MG63 (cell line): Measurements from ENCODE around the gene CTNND2. TPM values are rescaled to one million over a fixed set of nuclear protein-coding genes. Genes with fewer than 3 reads are reported as not detected.

ENCODE experiments used
- DNase-seq: peaks from one replicate; pipeline ENCODE4 v3.0.0-alpha.2; 2020
- H3K27me3 ChIP-seq: fragments of 250-450 bp; sonication (Bioruptor Pico); 2 replicates; pipeline ENCODE4 v1.5.1; 2020; ENCODE audit warnings: mild to moderate bottlenecking, moderate library complexity
- H3K36me3 ChIP-seq: fragments of 250-450 bp; sonication (Bioruptor Pico); 2 replicates; pipeline ENCODE4 v1.5.1; 2020; ENCODE audit warnings: mild to moderate bottlenecking, moderate library complexity
- H3K4me3 ChIP-seq: fragments of 250-450 bp; sonication (Bioruptor Pico); 2 replicates; pipeline ENCODE4 v1.5.1; 2020; ENCODE audit warnings: mild to moderate bottlenecking, moderate library complexity
- H3K9me3 ChIP-seq: fragments of 250-450 bp; sonication (Bioruptor Pico); 2 replicates; pipeline ENCODE4 v1.5.1; 2020; ENCODE audit warnings: mild to moderate bottlenecking, moderate library complexity
- total RNA-seq: library from RNA; depleted of rRNA; stranded (reverse); fragments of >200 nt; shearing (Covaris generic); gene quantifications from 2 replicates; pipeline ENCODE4 v1.2.3, GENCODE V29; 2014; ENCODE audit warnings: low replicate concordance; rRNA removed

Gene CTNND2
- 0.13 TPM in 1 of 2 replicates, not detected in the other for total RNA-seq

GRCh38 chr5:11904265-11904906 lies at the start of gene CTNND2:
Gene CTNND2, minus strand, starts transcription at chr5:11904446. Its CDS starts 593 bp downstream, at chr5:11903853.
- peak within 1 kb of the TSS; percentile 24 for H3K4me3 ChIP-seq
- peak; percentile 33 for DNase-seq
- peaks cover 66% of the 10 kb centered on the region for H3K27me3 ChIP-seq
- H3K9me3 ChIP-seq, result no peaks in the 10 kb centered on the region
- H3K36me3 ChIP-seq, result no peaks in the 10 kb centered on the region

GRCh38 chr5:11946317-11946716 lies 42.1 kb upstream of the CTNND2 start:
- H3K9me3 ChIP-seq, result no peaks in the 10 kb centered on the region
- H3K4me3 ChIP-seq, result no peak overlapping the region
- H3K27me3 ChIP-seq, result no peaks in the 10 kb centered on the region
- no peak for DNase-seq
- H3K36me3 ChIP-seq, result no peaks in the 10 kb centered on the region

GRCh38 chr5:11941566-11941965 lies 37.3 kb upstream of the CTNND2 start:
- no peaks in the 10 kb centered on the region for H3K9me3 ChIP-seq
- no peak for DNase-seq
- no peaks in the 10 kb centered on the region for H3K36me3 ChIP-seq
- no peak overlapping the region for H3K4me3 ChIP-seq
- no peaks in the 10 kb centered on the region for H3K27me3 ChIP-seq

- DNase-seq, result no peak
Observed at GRCh38 chr5:11931638-11932037, 27.4 kb upstream of the CTNND2 start.

GRCh38 chr5:11928909-11929308 lies 24.7 kb upstream of the CTNND2 start:
- no peaks in the 10 kb centered on the region for H3K36me3 ChIP-seq
- H3K9me3 ChIP-seq, result 0 out of 2 replicates have a peak, but pooled peaks cover under 1% of the 10 kb centered on the region
- peaks cover 13% of the 10 kb centered on the region for H3K27me3 ChIP-seq
- DNase-seq, result no peak
- H3K4me3 ChIP-seq, result no peak overlapping the region

More at GRCh38 chr5:11931638-11932037, 27.4 kb upstream of the CTNND2 start:
- Histone ChIP-seq H3K4me3 (no peak overlapping the region), H3K36me3 (no peaks in the 10 kb centered on the region), H3K9me3 (0 out of 2 replicates have a peak, but pooled peaks cover 2% of the 10 kb centered on the region), H3K27me3 (peaks cover 13% of the 10 kb centered on the region)

- Histone ChIP-seq H3K9me3 (no peaks in the 10 kb centered on the region), H3K36me3 (no peaks in the 10 kb centered on the region), H3K27me3 (no peaks in the 10 kb centered on the region; the same call in 1 of the 2 replicates), H3K4me3 (no peak overlapping the region)
- DNase-seq, result no peak
Observed at GRCh38 chr5:11925701-11926100, 21.5 kb upstream of the CTNND2 start.

GRCh38 chr5:11922394-11922793 lies 18.1 kb upstream of the CTNND2 start:
- no peaks in the 10 kb centered on the region for H3K27me3 ChIP-seq
- no peak for DNase-seq
- no peaks in the 10 kb centered on the region for H3K9me3 ChIP-seq
- H3K4me3 ChIP-seq, result no peak overlapping the region
- no peaks in the 10 kb centered on the region for H3K36me3 ChIP-seq

GRCh38 chr5:11918463-11919045 lies 14.3 kb upstream of the CTNND2 start:
- no peaks in the 10 kb centered on the region for H3K36me3 ChIP-seq
- H3K27me3 ChIP-seq, result no peaks in the 10 kb centered on the region
- H3K4me3 ChIP-seq, result no peak overlapping the region
- DNase-seq, result no peak
- no peaks in the 10 kb centered on the region for H3K9me3 ChIP-seq

GRCh38 chr5:11909471-11909870 lies 5.2 kb upstream of the CTNND2 start:
- DNase-seq, result no peak
- Histone ChIP-seq H3K36me3 (no peaks in the 10 kb centered on the region), H3K9me3 (no peaks in the 10 kb centered on the region), H3K4me3 (no peak overlapping the region), H3K27me3 (peaks cover 35% of the 10 kb centered on the region)

- H3K36me3 ChIP-seq, result no peaks in the 10 kb centered on the region
- no peaks in the 10 kb centered on the region for H3K9me3 ChIP-seq
- peaks cover 60% of the 10 kb centered on the region for H3K27me3 ChIP-seq
- H3K4me3 ChIP-seq, result no peak overlapping the region
- DNase-seq, result no peak
Observed at GRCh38 chr5:11906497-11906896, 2.3 kb upstream of the CTNND2 start.

GRCh38 chr5:11905206-11905605 lies 960 bp upstream of the CTNND2 start:
- Histone ChIP-seq H3K9me3 (no peaks in the 10 kb centered on the region), H3K27me3 (peaks cover 69% of the 10 kb centered on the region), H3K36me3 (no peaks in the 10 kb centered on the region), H3K4me3 (no peak overlapping the region)
- DNase-seq, result no peak

GRCh38 chr5:11903614-11904264 lies 507 bp downstream of the CTNND2 start:
- no peaks in the 10 kb centered on the region for H3K9me3 ChIP-seq
- DNase-seq, result peak; percentile 47
- no peaks in the 10 kb centered on the region for H3K36me3 ChIP-seq
- H3K27me3 ChIP-seq, result peaks cover 63% of the 10 kb centered on the region
- H3K4me3 ChIP-seq, result peak overlapping the region; percentile 24

GRCh38 chr5:11903121-11903613 lies 1.1 kb downstream of the CTNND2 start:
- H3K4me3 ChIP-seq, result no peak overlapping the region
- DNase-seq, result no peak
- H3K9me3 ChIP-seq, result no peaks in the 10 kb centered on the region
- H3K36me3 ChIP-seq, result no peaks in the 10 kb centered on the region
- H3K27me3 ChIP-seq, result peaks cover 58% of the 10 kb centered on the region

- H3K27me3 ChIP-seq, result peaks cover 48% of the 10 kb centered on the region
- no peak for DNase-seq
- H3K36me3 ChIP-seq, result no peaks in the 10 kb centered on the region
- H3K4me3 ChIP-seq, result no peak overlapping the region
- no peaks in the 10 kb centered on the region for H3K9me3 ChIP-seq
Observed at GRCh38 chr5:11902201-11902619, 2.0 kb downstream of the CTNND2 start.

- no peak for DNase-seq
- H3K27me3 ChIP-seq, result peaks cover 32% of the 10 kb centered on the region
- no peak overlapping the region for H3K4me3 ChIP-seq
- H3K9me3 ChIP-seq, result no peaks in the 10 kb centered on the region
- no peaks in the 10 kb centered on the region for H3K36me3 ChIP-seq
Observed at GRCh38 chr5:11898787-11899186, 5.5 kb downstream of the CTNND2 start.

GRCh38 chr5:11897781-11898180 lies 6.5 kb downstream of the CTNND2 start:
- Histone ChIP-seq H3K27me3 (peaks cover 22% of the 10 kb centered on the region), H3K4me3 (no peak overlapping the region), H3K36me3 (no peaks in the 10 kb centered on the region), H3K9me3 (no peaks in the 10 kb centered on the region)
- no peak for DNase-seq

GRCh38 chr5:11894992-11895391 lies 9.3 kb downstream of the CTNND2 start:
- Histone ChIP-seq H3K36me3 (no peaks in the 10 kb centered on the region), H3K4me3 (no peak overlapping the region), H3K9me3 (no peaks in the 10 kb centered on the region), H3K27me3 (no peaks in the 10 kb centered on the region; the same call in 1 of the 2 replicates)
- DNase-seq, result no peak
